ENCODE data around the gene NUMBL.
"Not testable (repeated sequence)": the region's sequence is repeated elsewhere in the genome, so short reads cannot be mapped to it uniquely, and the experiment has no call there.

Gene NUMBL

GRCh38 chr19:40661616-40662015, 28.8 kb downstream of the NUMBL start:
- DNase-seq: no peak

GRCh38 chr19:40659566-40659965, 30.9 kb downstream of the NUMBL start:
- no peak for DNase-seq

- no peak for DNase-seq
Measured at GRCh38 chr19:40659116-40659515, 31.3 kb downstream of the NUMBL start.

GRCh38 chr19:40658031-40658430, 32.4 kb downstream of the NUMBL start:
- DNase-seq: no peak

- not testable (repeated sequence) for DNase-seq
Measured at GRCh38 chr19:40655684-40656083, 34.8 kb downstream of the NUMBL start.

DNA sequence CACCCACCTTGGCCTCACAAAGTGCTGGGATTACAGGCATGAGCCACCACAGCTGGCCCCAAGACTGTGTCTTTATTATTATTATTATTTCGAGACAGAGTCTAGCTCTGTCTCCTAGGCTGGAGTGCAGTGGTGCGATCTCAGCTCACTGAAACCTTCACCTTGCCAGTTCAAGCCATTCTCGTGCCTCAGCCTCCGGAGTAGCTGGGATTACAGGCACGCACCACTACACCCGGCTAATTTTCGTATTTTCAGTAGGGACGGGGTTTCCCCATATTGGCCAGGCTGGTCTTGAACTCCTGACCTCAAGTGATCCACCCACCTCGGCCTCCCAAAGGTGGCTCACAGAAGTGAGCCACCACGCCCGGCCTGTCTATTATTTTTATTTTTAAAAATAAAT, 38.1 kb downstream of the NUMBL start:
- DNase-seq: not testable (repeated sequence)

GRCh38 chr19:40650749-40651305, 39.6 kb downstream of the NUMBL start:
- DNase-seq: no peak

DNA sequence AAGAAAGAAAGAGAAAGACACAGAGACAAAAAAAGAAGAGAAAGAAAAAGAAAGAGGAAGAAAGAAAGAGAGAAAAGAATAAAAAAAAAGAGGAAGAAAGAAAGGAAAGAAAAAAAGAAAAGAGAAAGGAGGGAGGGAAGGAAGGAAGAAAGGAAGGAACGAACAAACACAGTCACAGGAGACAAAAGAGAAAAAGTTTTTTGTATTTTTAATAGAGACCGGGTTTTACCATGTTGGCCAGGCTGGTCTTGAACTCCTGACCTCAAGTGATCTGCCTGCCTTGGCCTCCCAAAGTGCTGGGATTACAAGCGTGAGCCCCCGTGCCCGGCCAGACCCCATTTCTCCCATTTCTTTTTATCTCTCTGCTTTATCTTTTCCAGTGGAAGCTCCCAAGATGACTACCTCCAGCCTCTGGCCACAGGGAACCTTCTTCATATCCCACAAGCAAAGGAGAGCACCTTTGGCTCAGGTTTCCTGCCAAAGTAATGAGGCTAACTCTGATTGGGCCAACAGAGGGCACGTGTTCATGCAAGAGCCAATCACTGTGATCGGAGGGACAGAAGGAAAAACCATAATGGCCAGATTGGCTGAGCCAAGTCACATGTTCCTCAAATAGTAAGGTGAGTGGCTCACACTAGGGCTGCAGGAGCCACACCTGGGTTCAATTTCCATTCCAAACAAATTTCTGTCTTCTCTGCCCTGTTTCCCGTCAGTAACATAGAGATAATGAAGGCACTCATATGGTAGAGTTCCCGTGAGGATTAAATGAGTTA, 40.4 kb downstream of the NUMBL start:
- not testable (repeated sequence) for DNase-seq

- no peak for DNase-seq
Measured at GRCh38 chr19:40646743-40647254, 43.7 kb downstream of the NUMBL start.

DNA sequence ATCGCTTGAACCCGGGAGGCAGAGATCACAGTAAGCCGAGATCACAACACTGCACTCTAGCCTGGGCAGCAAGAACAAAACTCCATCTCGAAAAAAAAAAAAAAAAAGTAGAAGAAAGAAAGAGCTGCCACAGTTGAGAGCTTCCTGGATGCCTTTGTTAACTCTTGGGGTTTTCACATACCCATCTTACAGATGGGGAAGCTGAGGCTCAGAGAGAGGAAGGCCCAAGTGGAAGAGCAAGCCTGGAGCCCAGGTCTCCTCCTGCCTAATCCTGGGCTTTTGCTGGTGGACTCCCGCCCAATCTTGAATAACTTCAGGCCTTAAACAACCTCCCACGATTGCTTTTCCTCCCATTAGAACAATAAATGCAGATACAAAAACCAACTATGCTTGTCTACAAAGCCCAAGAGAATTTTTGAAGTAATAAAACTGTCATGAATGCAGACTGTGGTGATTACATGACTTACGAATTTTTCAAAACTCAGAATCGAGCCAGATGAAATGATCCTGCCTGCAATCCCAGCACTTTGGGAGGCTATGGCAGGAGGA, 47.6 kb downstream of the NUMBL start:
- no peak for DNase-seq

DNA sequence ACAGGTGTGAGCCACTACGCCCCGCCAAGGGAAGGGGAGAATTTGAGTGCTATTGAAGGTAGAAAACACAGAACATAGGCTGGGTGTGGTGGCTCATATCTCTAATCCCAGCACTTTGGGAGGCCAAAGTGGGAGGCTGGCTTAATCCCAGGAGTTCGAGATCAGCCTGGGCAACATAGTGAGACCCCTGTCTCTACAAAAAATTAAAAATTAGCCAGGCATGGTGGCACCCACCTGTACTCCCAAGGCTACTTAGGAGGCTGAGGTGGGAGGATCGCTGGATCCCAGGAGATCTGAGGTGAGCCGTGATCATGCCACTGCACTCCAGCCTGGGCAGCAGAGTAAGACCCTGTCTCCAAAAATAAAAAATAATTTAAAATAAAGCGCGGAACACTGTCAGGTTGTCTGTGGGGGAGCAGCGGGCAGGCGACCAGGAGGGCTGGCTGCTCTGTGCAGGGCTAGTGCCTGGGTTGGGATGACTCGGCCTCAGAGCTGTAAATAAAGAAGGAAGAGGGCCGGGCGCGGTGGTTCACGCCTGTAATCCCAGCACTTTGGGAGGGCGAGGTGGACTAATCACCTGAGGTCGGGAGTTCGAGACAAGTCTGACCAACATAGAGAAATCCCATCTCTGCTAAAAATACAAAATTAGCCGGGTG, 48.3 kb downstream of the NUMBL start:
- DNase-seq: no peak

GRCh38 chr19:40641281-40641680, 49.2 kb downstream of the NUMBL start:
- no peak for DNase-seq

- DNase-seq: no peak
Measured at GRCh38 chr19:40640744-40641143, 49.7 kb downstream of the NUMBL start.

GRCh38 chr19:40639638-40639982, 50.8 kb downstream of the NUMBL start:
- DNase-seq: no peak

DNA sequence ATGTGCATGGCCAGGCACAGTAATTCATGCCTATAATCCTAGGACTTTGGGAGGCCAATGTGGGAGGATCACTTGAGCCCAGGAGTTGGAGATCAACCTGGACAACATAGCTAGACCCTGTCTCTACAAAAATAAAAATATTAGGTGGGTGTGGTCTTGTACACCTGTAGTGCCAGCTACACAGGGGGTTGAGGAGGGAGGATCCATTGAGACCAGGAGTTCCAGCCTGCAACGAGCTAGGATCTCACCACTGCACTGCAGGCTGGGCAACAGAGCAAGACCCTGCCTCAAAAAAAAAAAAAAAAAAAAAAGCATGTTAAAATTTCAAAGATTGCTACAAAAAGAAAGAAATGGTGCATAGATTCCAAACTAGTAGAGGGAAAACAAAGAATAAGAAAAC, 52.1 kb downstream of the NUMBL start:
- no peak for DNase-seq

GRCh38 chr19:40633207-40633606, 57.2 kb downstream of the NUMBL start:
- DNase-seq: no peak

DNA sequence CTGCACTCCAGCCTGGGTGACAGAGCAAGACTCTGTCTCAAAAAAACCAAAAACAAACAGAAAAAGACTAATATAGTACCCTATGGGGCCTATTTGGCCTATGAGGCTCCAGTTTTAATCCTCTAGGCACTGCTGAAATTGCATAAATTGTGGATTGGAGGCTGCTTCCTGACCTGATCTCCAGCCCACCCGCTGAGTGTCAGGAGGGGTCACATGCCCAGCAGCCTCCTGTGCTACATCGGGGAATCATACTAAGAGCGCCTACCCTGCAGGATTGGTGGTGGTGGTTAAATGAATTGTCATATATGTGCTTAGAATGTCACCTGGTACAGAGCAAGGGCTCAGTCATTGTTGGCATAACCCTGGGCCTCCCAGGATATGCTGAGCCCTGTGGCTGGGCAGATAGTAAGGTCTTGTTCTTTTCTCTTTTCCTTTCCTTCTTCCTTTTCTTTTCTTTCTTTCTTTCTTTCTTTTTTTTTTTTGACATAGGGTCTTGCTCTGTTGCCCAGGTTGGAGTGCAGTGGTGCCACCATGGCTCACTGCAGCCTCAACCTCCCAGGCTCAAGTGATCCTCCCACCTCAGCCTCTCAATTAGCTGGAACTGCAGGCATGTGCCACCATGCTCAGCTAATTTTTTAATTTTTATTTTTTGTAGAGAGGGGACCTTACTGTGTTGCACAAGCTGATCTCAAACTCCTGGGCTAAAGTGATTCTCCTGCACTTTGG, 58.0 kb downstream of the NUMBL start:
- no peak for DNase-seq

- DNase-seq: no peak
Measured at GRCh38 chr19:40630571-40631160, 59.8 kb downstream of the NUMBL start.

DNA sequence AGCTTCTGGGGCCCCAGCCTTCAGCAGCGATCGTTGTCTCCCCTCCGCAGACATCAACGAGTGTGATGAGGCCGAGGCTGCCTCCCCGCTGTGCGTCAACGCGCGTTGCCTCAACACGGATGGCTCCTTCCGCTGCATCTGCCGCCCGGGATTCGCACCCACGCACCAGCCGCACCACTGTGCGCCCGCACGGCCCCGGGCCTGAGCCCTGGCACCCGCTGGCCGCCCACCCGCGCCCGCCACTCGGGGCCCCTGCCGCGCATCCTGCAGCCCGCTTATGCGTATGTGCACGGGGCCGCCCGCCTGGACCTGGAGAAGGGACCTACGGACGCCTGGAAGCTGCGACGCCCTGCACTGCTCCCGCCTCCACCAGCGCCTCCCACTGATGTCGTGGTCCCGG, 61.1 kb downstream of the NUMBL start:
- DNase-seq: no peak

GRCh38 chr19:40627486-40628279, 62.8 kb downstream of the NUMBL start:
- no peak for DNase-seq

- no peak for DNase-seq
Measured at GRCh38 chr19:40626918-40627317, 63.5 kb downstream of the NUMBL start.

Data from CD4-positive, alpha-beta T cell treated with Interleukin-12 subunit alpha and Interleukin-12 subunit beta, for 1 hour (primary cell).